Neural progenitor cell (in vitro differentiated cells): ENCODE measurements around the gene ITGA2B. TPM values are rescaled to one million over a fixed set of nuclear protein-coding genes. Genes with fewer than 3 reads are reported as not detected.
"Not testable (repeated sequence)": the region's sequence is repeated elsewhere in the genome, so short reads cannot be mapped to it uniquely, and the experiment has no call there.

Experiments used
- DNase-seq: peaks from one replicate; pipeline ENCODE4 v3.0.0-alpha.2; 2016; ENCODE audit warnings: low spot score
- H2AFZ ChIP-seq: fragments of 200-600 bp; sonication (generic); replicated peaks from 2 replicates; pipeline ENCODE4 v1.6.1; 2016; ENCODE audit warnings: antibody characterized with exemption
- H3F3A ChIP-seq: fragments of 200-600 bp; sonication (generic); 2 replicates; pipeline ENCODE4 v1.6.1; 2016; ENCODE audit warnings: antibody characterized with exemption, low read depth
- H3K27ac ChIP-seq: fragments of 200-600 bp; sonication (generic); 2 replicates; pipeline ENCODE4 v1.5.1; 2016; ENCODE audit warnings: mild to moderate bottlenecking
- H3K27me3 ChIP-seq: fragments of 200-600 bp; sonication (generic); 2 replicates; pipeline ENCODE4 v1.6.1; 2016; ENCODE audit warnings: mild to moderate bottlenecking, moderate library complexity
- H3K36me3 ChIP-seq: fragments of 200-600 bp; sonication (generic); 2 replicates; pipeline ENCODE4 v1.5.1; 2016
- H3K4me1 ChIP-seq: fragments of 200-600 bp; sonication (generic); 2 replicates; pipeline ENCODE4 v1.6.1; 2016; ENCODE audit warnings: mixed run types
- H3K4me2 ChIP-seq: fragments of 200-600 bp; sonication (generic); 2 replicates; pipeline ENCODE4 v1.6.1; 2016
- H3K4me3 ChIP-seq: fragments of 200-600 bp; sonication (generic); 2 replicates; pipeline ENCODE4 v1.5.1; 2016
- H3K79me2 ChIP-seq: fragments of 200-600 bp; sonication (generic); 2 replicates; pipeline ENCODE4 v1.6.1; 2016; ENCODE audit warnings: low read depth
- H3K9ac ChIP-seq: fragments of 200-600 bp; sonication (generic); 2 replicates; pipeline ENCODE4 v1.6.1; 2016
- H3K9me3 ChIP-seq: fragments of 200-600 bp; sonication (generic); 2 replicates; pipeline ENCODE4 v1.5.1; 2016; ENCODE audit warnings: low read depth
- H4K20me1 ChIP-seq: fragments of 200-600 bp; sonication (generic); 2 replicates; pipeline ENCODE4 v1.6.1; 2016; ENCODE audit warnings: low read depth
- H3K27ac Mint-ChIP-seq: 3 replicates; pipeline ENCODE4 v1.8.0; 2021; ENCODE audit warnings: mixed read lengths
- H3K27me3 Mint-ChIP-seq: 2 replicates; pipeline ENCODE4 v1.8.0; 2022; ENCODE audit warnings: low read depth, mild to moderate bottlenecking, inconsistent platforms, moderate library complexity, mixed read lengths; ENCODE audit not compliant: insufficient read depth
- H3K36me3 Mint-ChIP-seq: 3 replicates; pipeline ENCODE4 v1.8.0; 2021; ENCODE audit warnings: mixed read lengths
- H3K4me1 Mint-ChIP-seq: 3 replicates; pipeline ENCODE4 v1.8.0; 2021; ENCODE audit warnings: mixed read lengths
- H3K4me3 Mint-ChIP-seq: 3 replicates; pipeline ENCODE4 v1.8.0; 2021; ENCODE audit warnings: mild to moderate bottlenecking, moderate library complexity, mixed read lengths
- H3K9me3 Mint-ChIP-seq: 3 replicates; pipeline ENCODE4 v1.8.0; 2020; ENCODE audit warnings: mixed read lengths
- EZH2 ChIP-seq: fragments of 200-600 bp; sonication (generic); IDR thresholded peaks from 2 replicates; pipeline ENCODE4 v1.6.1; 2017; ENCODE audit warnings: antibody characterized with exemption, mild to moderate bottlenecking, moderate library complexity
- EZH2phosphoT487 ChIP-seq: fragments of 200-600 bp; sonication (generic); IDR thresholded peaks from 2 replicates; pipeline ENCODE4 v1.6.1; 2017; ENCODE audit warnings: antibody characterized with exemption
- total RNA-seq: library from RNA; depleted of rRNA; stranded (reverse); fragments of >200 nt; gene quantifications from 2 replicates; pipeline ENCODE4 v1.2.3, GENCODE V29; 2015; ENCODE audit warnings: low replicate concordance
- TF ChIP-seq, protein P1 (sequence below): fragments of 200-600 bp; sonication (generic); IDR thresholded peaks from 2 replicates; pipeline ENCODE4 v1.5.1; 2017; ENCODE audit warnings: antibody characterized with exemption, mild to moderate bottlenecking

ITGA2B gene
- total RNA-seq, 1 donor from 2014 or later, result 4.7 TPM

- H3K4me3 ChIP-seq, result no peak overlapping the region
- H4K20me1 ChIP-seq, result peaks cover 34% of the 10 kb centered on the region
- H3F3A ChIP-seq, result peaks cover 23% of the 10 kb centered on the region
- H3K36me3 Mint-ChIP-seq, result peaks cover 5% of the 10 kb centered on the region
- no peak overlapping the region for H3K4me3 Mint-ChIP-seq
- no peaks in the 10 kb centered on the region for H3K36me3 ChIP-seq
- no peak overlapping the region for H3K27ac ChIP-seq
- H3K27ac Mint-ChIP-seq, result no peak overlapping the region
- DNase-seq, result no peak
- peaks cover 20% of the 10 kb centered on the region for H3K27me3 Mint-ChIP-seq
- H3K4me2 ChIP-seq, result no peak overlapping the region
- H3K4me1 ChIP-seq, result no peaks in the 10 kb centered on the region
- TF ChIP-seq, protein P1, sequence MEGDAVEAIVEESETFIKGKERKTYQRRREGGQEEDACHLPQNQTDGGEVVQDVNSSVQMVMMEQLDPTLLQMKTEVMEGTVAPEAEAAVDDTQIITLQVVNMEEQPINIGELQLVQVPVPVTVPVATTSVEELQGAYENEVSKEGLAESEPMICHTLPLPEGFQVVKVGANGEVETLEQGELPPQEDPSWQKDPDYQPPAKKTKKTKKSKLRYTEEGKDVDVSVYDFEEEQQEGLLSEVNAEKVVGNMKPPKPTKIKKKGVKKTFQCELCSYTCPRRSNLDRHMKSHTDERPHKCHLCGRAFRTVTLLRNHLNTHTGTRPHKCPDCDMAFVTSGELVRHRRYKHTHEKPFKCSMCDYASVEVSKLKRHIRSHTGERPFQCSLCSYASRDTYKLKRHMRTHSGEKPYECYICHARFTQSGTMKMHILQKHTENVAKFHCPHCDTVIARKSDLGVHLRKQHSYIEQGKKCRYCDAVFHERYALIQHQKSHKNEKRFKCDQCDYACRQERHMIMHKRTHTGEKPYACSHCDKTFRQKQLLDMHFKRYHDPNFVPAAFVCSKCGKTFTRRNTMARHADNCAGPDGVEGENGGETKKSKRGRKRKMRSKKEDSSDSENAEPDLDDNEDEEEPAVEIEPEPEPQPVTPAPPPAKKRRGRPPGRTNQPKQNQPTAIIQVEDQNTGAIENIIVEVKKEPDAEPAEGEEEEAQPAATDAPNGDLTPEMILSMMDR, result no peak
- no peak for TF ChIP-seq EZH2
- no peak for TF ChIP-seq EZH2phosphoT487
- peaks cover 4% of the 10 kb centered on the region for H3K27me3 ChIP-seq
- peaks cover 12% of the 10 kb centered on the region for H3K79me2 ChIP-seq
- H3K9ac ChIP-seq, result no peak overlapping the region
- H3K9me3 Mint-ChIP-seq, result no peaks in the 10 kb centered on the region
- H3K9me3 ChIP-seq, result no peaks in the 10 kb centered on the region
- H3K4me1 Mint-ChIP-seq, result peaks cover 13% of the 10 kb centered on the region
- no peak overlapping the region for H2AFZ ChIP-seq
These were observed 41.0 kb downstream of the ITGA2B start for GRCh38 chr17:44348234-44348987.

DNA sequence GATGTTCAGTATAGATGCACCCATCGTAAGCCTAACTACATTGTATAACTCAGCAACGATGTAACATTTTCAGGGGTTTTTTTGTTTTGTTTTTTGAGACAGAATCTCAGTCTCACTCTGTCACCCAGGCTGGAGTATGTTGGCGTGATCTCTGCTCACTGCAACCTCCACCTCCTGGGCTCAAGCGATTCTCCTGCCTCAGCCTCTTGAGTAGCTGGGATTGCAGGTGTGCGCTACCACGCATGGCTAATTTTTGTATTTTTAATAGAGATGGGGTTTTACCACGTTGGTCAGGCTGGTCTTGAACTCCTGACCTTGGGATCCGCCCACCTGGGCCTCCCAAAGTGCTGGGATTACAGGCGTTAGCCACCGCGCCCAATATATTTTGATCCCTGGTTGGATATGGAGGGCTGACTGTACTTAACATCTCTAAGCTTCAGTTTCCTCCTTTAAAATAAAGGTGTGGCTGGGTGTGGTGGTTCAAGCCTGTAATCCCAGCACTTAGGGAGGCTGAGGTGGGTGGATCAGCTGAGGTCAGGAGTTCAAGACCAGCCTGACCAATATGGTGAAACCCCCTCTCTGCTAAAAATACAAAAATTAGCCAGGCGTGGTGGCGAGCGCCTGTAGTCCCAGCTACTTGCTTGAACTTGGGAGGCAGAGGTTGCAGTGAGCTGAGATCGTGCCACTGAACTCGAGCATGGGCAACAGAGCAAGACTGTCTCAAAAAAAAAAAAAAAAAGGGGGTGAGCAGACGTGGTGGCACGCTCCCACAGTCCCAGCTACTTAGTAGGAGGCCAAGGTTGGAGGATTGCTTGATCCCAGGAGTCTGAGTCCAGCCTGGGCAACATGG lies 42.0 kb downstream of the ITGA2B start:
- H3F3A ChIP-seq, result peaks cover 14% of the 10 kb centered on the region
- H3K36me3 Mint-ChIP-seq, H3K27ac ChIP-seq, H3K27ac Mint-ChIP-seq, H3K4me1 Mint-ChIP-seq, H3K27me3 ChIP-seq, H3K9ac ChIP-seq, H3K4me3 Mint-ChIP-seq, H3K4me3 ChIP-seq, H3K4me1 ChIP-seq, H3K9me3 ChIP-seq, H3K36me3 ChIP-seq, H2AFZ ChIP-seq, DNase-seq, H3K4me2 ChIP-seq, H3K9me3 Mint-ChIP-seq: not testable (repeated sequence)
- H3K27me3 Mint-ChIP-seq, result peaks cover 18% of the 10 kb centered on the region
- peaks cover 12% of the 10 kb centered on the region for H3K79me2 ChIP-seq
- peaks cover 25% of the 10 kb centered on the region for H4K20me1 ChIP-seq

GRCh38 chr17:44346064-44346844 lies 43.2 kb downstream of the ITGA2B start:
- H3K4me1 ChIP-seq, result no peaks in the 10 kb centered on the region
- no peaks in the 10 kb centered on the region for H3K9me3 ChIP-seq
- H2AFZ ChIP-seq, result no peak overlapping the region
- H3K27me3 Mint-ChIP-seq, result peaks cover 18% of the 10 kb centered on the region
- no peak overlapping the region for H3K27ac Mint-ChIP-seq
- no peak overlapping the region for H3K27ac ChIP-seq
- H4K20me1 ChIP-seq, result peaks cover 14% of the 10 kb centered on the region
- H3K36me3 Mint-ChIP-seq, result no peaks in the 10 kb centered on the region
- peaks cover 11% of the 10 kb centered on the region for H3F3A ChIP-seq
- no peaks in the 10 kb centered on the region for H3K36me3 ChIP-seq
- no peak overlapping the region for H3K9ac ChIP-seq
- peak overlapping the region; percentile 75 for H3K4me3 ChIP-seq
- DNase-seq, result no peak
- TF ChIP-seq EZH2phosphoT487, result no peak
- TF ChIP-seq, protein P1, result no peak
- no peak for TF ChIP-seq EZH2
- H3K27me3 ChIP-seq, result peaks cover 15% of the 10 kb centered on the region
- peaks cover 12% of the 10 kb centered on the region for H3K79me2 ChIP-seq
- peak overlapping the region; percentile 95 for H3K4me3 Mint-ChIP-seq
- no peaks in the 10 kb centered on the region for H3K9me3 Mint-ChIP-seq
- H3K4me1 Mint-ChIP-seq, result peaks cover 9% of the 10 kb centered on the region
- peak overlapping the region; percentile 88 for H3K4me2 ChIP-seq
